Stomach (tissue), 4 donors: ENCODE measurements around the gene RPS3A.

ENCODE experiments used
- CTCF ChIP-seq, 7 experiments: fragments of 450-650 bp in 4 of 7; fragments of 200-600 bp in 3 of 7; sonication (generic) in 3 of 7; IDR thresholded peaks; one replicate each; pipeline ENCODE4 v1.5.1; 2016 to 2019; ENCODE audit warnings: antibody characterized with exemption in 7 of 7, control low read depth in 2 of 7, mild to moderate bottlenecking in 1 of 7
- POLR2AphosphoS5 ChIP-seq, 3 donors: sonication (generic); formaldehyde crosslinking; IDR thresholded peaks; one replicate each; pipeline ENCODE4 v1.6.1; 2016; ENCODE audit warnings: antibody characterized with exemption in 3 of 3

- TF ChIP-seq CTCF (IDR thresholded peaks at IDR 0.05) = no peak
- TF ChIP-seq POLR2AphosphoS5 (IDR thresholded peaks at IDR 0.05) = no peak
Measured at GRCh38 chr4:151105454-151106032, 6.1 kb downstream of the RPS3A start.
